ENCODE data around the gene USP32.

USP32 gene

GRCh38 chr17:60158751-60159478 lies 233.0 kb downstream of the USP32 start:
- H3K36me3 ChIP-seq (ENCODE audit: low read length), result no peaks in the 10 kb centered on the region
- H2AFZ ChIP-seq (ENCODE audit: low read depth, low read length, severe bottlenecking), result no peak overlapping the region
- H3K9me3 ChIP-seq (ENCODE audit: insufficient read depth, low read length), result no peaks in the 10 kb centered on the region
- H3K9ac ChIP-seq (ENCODE audit: low read length), result no peak overlapping the region
- H3K79me2 ChIP-seq (ENCODE audit: insufficient read depth, low read length), result no peaks in the 10 kb centered on the region
- no peaks in the 10 kb centered on the region for H3K9me2 ChIP-seq (replicated peaks; ENCODE audit: insufficient read depth, low read length)
- no peaks in the 10 kb centered on the region for H3K27me3 ChIP-seq (ENCODE audit: low read length)
- H3K4me2 ChIP-seq (ENCODE audit: low read depth, low read length, poor library complexity, severe bottlenecking), result no peak overlapping the region
- H3K4me3 ChIP-seq (ENCODE audit: insufficient read depth, low read length, poor library complexity, severe bottlenecking), result no peak overlapping the region
- no peak overlapping the region for H3K27ac ChIP-seq (ENCODE audit: low read depth, low read length)
- no peaks in the 10 kb centered on the region for H4K20me1 ChIP-seq (ENCODE audit: low read depth, low read length)
- no peak for TF ChIP-seq EZH2phosphoT487 (conservative IDR thresholded peaks at IDR 0.05; ENCODE audit: low read length)
- TF ChIP-seq, protein P1, sequence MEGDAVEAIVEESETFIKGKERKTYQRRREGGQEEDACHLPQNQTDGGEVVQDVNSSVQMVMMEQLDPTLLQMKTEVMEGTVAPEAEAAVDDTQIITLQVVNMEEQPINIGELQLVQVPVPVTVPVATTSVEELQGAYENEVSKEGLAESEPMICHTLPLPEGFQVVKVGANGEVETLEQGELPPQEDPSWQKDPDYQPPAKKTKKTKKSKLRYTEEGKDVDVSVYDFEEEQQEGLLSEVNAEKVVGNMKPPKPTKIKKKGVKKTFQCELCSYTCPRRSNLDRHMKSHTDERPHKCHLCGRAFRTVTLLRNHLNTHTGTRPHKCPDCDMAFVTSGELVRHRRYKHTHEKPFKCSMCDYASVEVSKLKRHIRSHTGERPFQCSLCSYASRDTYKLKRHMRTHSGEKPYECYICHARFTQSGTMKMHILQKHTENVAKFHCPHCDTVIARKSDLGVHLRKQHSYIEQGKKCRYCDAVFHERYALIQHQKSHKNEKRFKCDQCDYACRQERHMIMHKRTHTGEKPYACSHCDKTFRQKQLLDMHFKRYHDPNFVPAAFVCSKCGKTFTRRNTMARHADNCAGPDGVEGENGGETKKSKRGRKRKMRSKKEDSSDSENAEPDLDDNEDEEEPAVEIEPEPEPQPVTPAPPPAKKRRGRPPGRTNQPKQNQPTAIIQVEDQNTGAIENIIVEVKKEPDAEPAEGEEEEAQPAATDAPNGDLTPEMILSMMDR (IDR thresholded peaks at IDR 0.05; ENCODE audit: insufficient read depth, low read length, poor library complexity, severe bottlenecking), result no peak
- no peaks in the 10 kb centered on the region for H3F3A ChIP-seq (ENCODE audit: insufficient read depth)

GRCh38 chr17:60157487-60158040 lies 234.4 kb downstream of the USP32 start:
- H3K4me2 ChIP-seq (ENCODE audit: low read depth, low read length, poor library complexity, severe bottlenecking), result no peak overlapping the region
- no peaks in the 10 kb centered on the region for H3K79me2 ChIP-seq (ENCODE audit: insufficient read depth, low read length)
- TF ChIP-seq, protein P1 (IDR thresholded peaks at IDR 0.05; ENCODE audit: insufficient read depth, low read length, poor library complexity, severe bottlenecking), result no peak
- no peak for TF ChIP-seq EZH2phosphoT487 (conservative IDR thresholded peaks at IDR 0.05; ENCODE audit: low read length)
- no peak overlapping the region for H3K9ac ChIP-seq (ENCODE audit: low read length)
- H2AFZ ChIP-seq (ENCODE audit: low read depth, low read length, severe bottlenecking), result no peak overlapping the region
- no peaks in the 10 kb centered on the region for H3K9me3 ChIP-seq (ENCODE audit: insufficient read depth, low read length)
- H3K4me3 ChIP-seq (ENCODE audit: insufficient read depth, low read length, poor library complexity, severe bottlenecking), result no peak overlapping the region
- no peaks in the 10 kb centered on the region for H3K36me3 ChIP-seq (ENCODE audit: low read length)
- no peak overlapping the region for H3K27ac ChIP-seq (ENCODE audit: low read depth, low read length)
- H4K20me1 ChIP-seq (ENCODE audit: low read depth, low read length), result no peaks in the 10 kb centered on the region
- no peaks in the 10 kb centered on the region for H3F3A ChIP-seq (ENCODE audit: insufficient read depth)
- H3K9me2 ChIP-seq (replicated peaks; ENCODE audit: insufficient read depth, low read length), result no peaks in the 10 kb centered on the region
- H3K27me3 ChIP-seq (ENCODE audit: low read length), result no peaks in the 10 kb centered on the region

DNA sequence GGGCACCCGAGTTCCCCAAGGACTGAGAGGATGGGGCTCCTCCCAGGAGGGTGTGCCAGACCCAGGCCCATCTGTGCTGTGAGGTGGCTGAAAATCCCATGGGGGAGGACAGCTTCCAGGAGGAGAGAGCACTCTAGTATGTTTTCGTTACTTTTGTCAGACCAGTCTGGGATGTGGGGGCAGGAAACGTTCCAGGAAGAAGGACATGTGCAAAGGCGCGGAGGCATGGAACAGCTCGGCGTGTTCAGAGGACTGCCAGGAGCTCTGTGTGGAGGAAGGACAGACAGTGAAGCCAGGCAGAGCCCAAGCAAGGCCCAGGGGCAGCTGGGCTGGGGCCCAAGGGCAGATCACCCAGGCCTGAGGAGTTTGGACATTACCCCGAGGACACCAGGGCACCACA lies 235.2 kb downstream of the USP32 start:
- H3K36me3 ChIP-seq (ENCODE audit: low read length), result no peaks in the 10 kb centered on the region
- H3K9ac ChIP-seq (ENCODE audit: low read length), result no peak overlapping the region
- no peak overlapping the region for H2AFZ ChIP-seq (ENCODE audit: low read depth, low read length, severe bottlenecking)
- no peaks in the 10 kb centered on the region for H4K20me1 ChIP-seq (ENCODE audit: low read depth, low read length)
- no peak overlapping the region for H3K27ac ChIP-seq (ENCODE audit: low read depth, low read length)
- TF ChIP-seq EZH2phosphoT487 (conservative IDR thresholded peaks at IDR 0.05; ENCODE audit: low read length), result no peak
- TF ChIP-seq, protein P1 (IDR thresholded peaks at IDR 0.05; ENCODE audit: insufficient read depth, low read length, poor library complexity, severe bottlenecking), result no peak
- no peaks in the 10 kb centered on the region for H3K9me2 ChIP-seq (replicated peaks; ENCODE audit: insufficient read depth, low read length)
- no peaks in the 10 kb centered on the region for H3K27me3 ChIP-seq (ENCODE audit: low read length)
- H3K4me2 ChIP-seq (ENCODE audit: low read depth, low read length, poor library complexity, severe bottlenecking), result no peak overlapping the region
- H3F3A ChIP-seq (ENCODE audit: insufficient read depth), result no peaks in the 10 kb centered on the region
- H3K4me3 ChIP-seq (ENCODE audit: insufficient read depth, low read length, poor library complexity, severe bottlenecking), result no peak overlapping the region
- no peaks in the 10 kb centered on the region for H3K9me3 ChIP-seq (ENCODE audit: insufficient read depth, low read length)
- no peaks in the 10 kb centered on the region for H3K79me2 ChIP-seq (ENCODE audit: insufficient read depth, low read length)

Measured in SU-DHL-6 (cell line).